MM.1S (cell line): ENCODE measurements around the gene GLS.

Source experiments
- DNase-seq: peaks from one replicate; pipeline ENCODE4 v3.0.0-alpha.2; 2015
- H2AFZ ChIP-seq: fragments of 300-600 bp; sonication (generic); 2 replicates; pipeline ENCODE4 v1.6.0; 2016; ENCODE audit warnings: antibody characterized with exemption, low read length
- H3F3A ChIP-seq: fragments of 300-600 bp; sonication (generic); 2 replicates; pipeline ENCODE4 v1.6.1; 2016; ENCODE audit warnings: mild to moderate bottlenecking, antibody characterized with exemption, low read length, moderate library complexity, mixed read lengths; ENCODE audit not compliant: insufficient read depth
- H3K27ac ChIP-seq: fragments of 300-600 bp; sonication (generic); 2 replicates; pipeline ENCODE4 v1.5.1; 2016; ENCODE audit warnings: mild to moderate bottlenecking, low read length
- H3K27me3 ChIP-seq: fragments of 300-600 bp; sonication (generic); replicated peaks from 2 replicates; pipeline ENCODE4 v1.6.0; 2016; ENCODE audit warnings: low read length; ENCODE audit not compliant: insufficient read depth
- H3K36me3 ChIP-seq: fragments of 300-600 bp; sonication (generic); replicated peaks from 2 replicates; pipeline ENCODE4 v1.6.1; 2016; ENCODE audit warnings: mild to moderate bottlenecking, low read length, mixed read lengths; ENCODE audit not compliant: insufficient read depth
- H3K4me1 ChIP-seq: fragments of 300-600 bp; sonication (generic); 2 replicates; pipeline ENCODE4 v1.6.1; 2016; ENCODE audit warnings: low read length, mixed read lengths
- H3K4me2 ChIP-seq: fragments of 300-600 bp; sonication (generic); 2 replicates; pipeline ENCODE4 v1.6.0; 2016; ENCODE audit warnings: low read depth, low read length
- H3K4me3 ChIP-seq: fragments of 300-600 bp; sonication (generic); 2 replicates; pipeline ENCODE4 v1.5.1; 2016; ENCODE audit warnings: low read length, mixed read lengths
- H3K79me2 ChIP-seq: fragments of 300-600 bp; sonication (generic); 2 replicates; pipeline ENCODE4 v1.6.1; 2016; ENCODE audit warnings: mixed run types, low read length, mixed read lengths
- H3K9ac ChIP-seq: fragments of 300-600 bp; sonication (generic); 2 replicates; pipeline ENCODE4 v1.6.1; 2016; ENCODE audit warnings: low read length, mixed read lengths
- H3K9me2 ChIP-seq: fragments of 300-600 bp; sonication (generic); replicated peaks from 2 replicates; pipeline ENCODE4 v1.6.1; 2016; ENCODE audit warnings: mild to moderate bottlenecking, low read length, mixed read lengths; ENCODE audit not compliant: insufficient read depth
- H3K9me3 ChIP-seq: fragments of 300-600 bp; sonication (generic); replicated peaks from 2 replicates; pipeline ENCODE4 v1.6.1; 2016; ENCODE audit warnings: mild to moderate bottlenecking, low read length, mixed read lengths; ENCODE audit not compliant: insufficient read depth
- H4K20me1 ChIP-seq: fragments of 300-600 bp; sonication (generic); 2 replicates; pipeline ENCODE4 v1.6.1; 2016; ENCODE audit warnings: mild to moderate bottlenecking, low read length, moderate library complexity, mixed read lengths; ENCODE audit not compliant: insufficient read depth
- CTCF ChIP-seq: fragments of 300-600 bp; sonication (generic); IDR thresholded peaks from 2 replicates; pipeline ENCODE4 v1.5.1; 2016; ENCODE audit warnings: antibody characterized with exemption, low read length, mixed read lengths
- EZH2 ChIP-seq: fragments of 300-600 bp; sonication (generic); optimal IDR thresholded peaks from 2 replicates; pipeline ENCODE3; 2017; ENCODE audit warnings: low read depth, mild to moderate bottlenecking, antibody characterized with exemption, low read length, mixed read lengths
- EZH2phosphoT487 ChIP-seq: fragments of 300-600 bp; sonication (generic); IDR thresholded peaks from 2 replicates; pipeline ENCODE4 v1.6.1; 2018; ENCODE audit warnings: antibody characterized with exemption, low read length

Gene GLS

GRCh38 chr2:190986221-190986953 is 105.8 kb downstream of the GLS start:
- no peaks in the 10 kb centered on the region for H3K27me3 ChIP-seq
- H4K20me1 ChIP-seq = no peaks in the 10 kb centered on the region
- H3K4me2 ChIP-seq = no peak overlapping the region
- TF ChIP-seq EZH2 = no peak
- no peak for TF ChIP-seq CTCF
- no peak for TF ChIP-seq EZH2phosphoT487
- peaks cover 4% of the 10 kb centered on the region; the same call in 1 of the 2 replicates for H3K36me3 ChIP-seq
- H3K4me3 ChIP-seq = no peak overlapping the region
- no peak overlapping the region for H2AFZ ChIP-seq
- H3K4me1 ChIP-seq = no peaks in the 10 kb centered on the region
- H3K27ac ChIP-seq = no peak overlapping the region
- no peaks in the 10 kb centered on the region for H3K79me2 ChIP-seq
- no peak overlapping the region for H3K9ac ChIP-seq
- DNase-seq = no peak
- no peaks in the 10 kb centered on the region for H3F3A ChIP-seq
- H3K9me3 ChIP-seq = no peaks in the 10 kb centered on the region
- no peaks in the 10 kb centered on the region for H3K9me2 ChIP-seq

- H3K36me3 ChIP-seq = peaks cover 4% of the 10 kb centered on the region; the same call in 1 of the 2 replicates
Observed at GRCh38 chr2:190987116-190987515, 106.5 kb downstream of the GLS start.

GRCh38 chr2:190987938-190988337 is 107.3 kb downstream of the GLS start:
- H3K4me1 ChIP-seq = no peaks in the 10 kb centered on the region
- no peak overlapping the region for H3K27ac ChIP-seq
- DNase-seq = no peak
- H2AFZ ChIP-seq = no peak overlapping the region
- H3K9me2 ChIP-seq = no peaks in the 10 kb centered on the region
- no peak overlapping the region for H3K4me3 ChIP-seq
- H3K79me2 ChIP-seq = no peaks in the 10 kb centered on the region
- peaks cover 4% of the 10 kb centered on the region; the same call in 1 of the 2 replicates for H3K36me3 ChIP-seq
- H3K27me3 ChIP-seq = no peaks in the 10 kb centered on the region
- H3K4me2 ChIP-seq = no peak overlapping the region
- no peaks in the 10 kb centered on the region for H3F3A ChIP-seq
- H4K20me1 ChIP-seq = no peaks in the 10 kb centered on the region
- TF ChIP-seq CTCF (no peak), EZH2phosphoT487 (no peak), EZH2 (no peak)
- H3K9me3 ChIP-seq = no peaks in the 10 kb centered on the region
- no peak overlapping the region for H3K9ac ChIP-seq

More at GRCh38 chr2:190987116-190987515, 106.5 kb downstream of the GLS start:
- Histone ChIP-seq H3K79me2 (no peaks in the 10 kb centered on the region), H3K27me3 (no peaks in the 10 kb centered on the region), H3F3A (no peaks in the 10 kb centered on the region), H3K9ac (no peak overlapping the region), H3K4me1 (no peaks in the 10 kb centered on the region), H3K4me3 (no peak overlapping the region), H4K20me1 (no peaks in the 10 kb centered on the region), H3K9me3 (no peaks in the 10 kb centered on the region), H2AFZ (no peak overlapping the region), H3K27ac (no peak overlapping the region), H3K4me2 (no peak overlapping the region), H3K9me2 (no peaks in the 10 kb centered on the region)
- no peak for DNase-seq
- TF ChIP-seq EZH2 (no peak), EZH2phosphoT487 (no peak), CTCF (no peak)
